GM13976 (cell line): ENCODE data around the gene RPS19BP1.

ENCODE experiments used
- DNase-seq: peaks from one replicate; pipeline ENCODE4 v3.0.0; 2012; ENCODE audit warnings: low spot score
- CTCF ChIP-seq: IDR thresholded peaks from 2 replicates; pipeline ENCODE4 v1.5.1; 2012; ENCODE audit warnings: borderline replicate concordance, mild to moderate bottlenecking; ENCODE audit not compliant: insufficient read depth; ENCODE audit errors: extremely low read depth, missing control alignments, control extremely low read depth
- in situ Hi-C: fragments of 300-500 bp; cut with MboI; formaldehyde crosslinking; loops from one replicate; pipeline ENCODE4 v1.12.0; 2022; ENCODE audit warnings: low sequenced_read_pairs, mixed read lengths, inconsistent platforms; ENCODE audit not compliant: unreplicated experiment

RPS19BP1 gene

GRCh38 chr22:39536711-39537110 is 4.2 kb upstream of the RPS19BP1 start:
- TF ChIP-seq CTCF: no peak
- no peak for DNase-seq
- in situ Hi-C loops: loop anchor here (5.0 to 25.0 kb wide), 5 partner anchors 68 to 826 kb away; partner anchors contain the start of genes SGSM3 and TNRC6B

DNA sequence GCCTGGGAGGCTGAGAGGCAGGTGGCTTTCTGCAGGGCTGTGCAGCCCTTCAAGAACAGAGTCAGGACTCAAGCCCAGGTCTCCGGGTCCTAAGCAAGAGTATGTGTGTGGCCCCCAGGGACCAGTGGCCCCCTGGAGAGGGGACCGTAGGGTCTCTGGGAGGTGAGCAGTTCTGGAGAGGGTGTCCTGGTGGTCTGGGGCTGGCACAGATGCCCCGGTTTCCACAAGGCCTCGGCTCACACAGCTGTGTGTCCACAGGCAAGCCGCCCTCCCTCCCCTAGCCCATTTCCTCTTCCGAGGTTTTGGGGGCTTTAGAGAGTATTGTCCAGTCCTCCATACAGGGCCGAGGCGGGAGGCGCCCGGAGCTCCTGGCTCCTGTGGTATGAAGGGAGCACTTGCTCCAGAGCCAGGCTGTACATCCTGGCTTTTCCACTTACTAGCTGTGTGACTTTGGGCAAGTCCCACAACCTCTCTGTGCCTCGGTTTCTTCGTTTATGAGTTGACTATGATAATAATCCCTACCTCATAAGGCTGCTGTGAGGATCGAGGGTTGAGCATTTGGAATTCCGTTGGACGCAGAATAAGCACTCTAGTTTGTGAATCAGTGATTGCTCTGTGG is 3.4 kb upstream of the RPS19BP1 start:
- in situ Hi-C loops: loop anchor here (5.0 to 25.0 kb wide), 5 partner anchors 69 to 826 kb away; partner anchors contain the start of genes SGSM3 and TNRC6B
- DNase-seq: no peak
- TF ChIP-seq CTCF: no peak

GRCh38 chr22:39535357-39535725 is 2.8 kb upstream of the RPS19BP1 start:
- DNase-seq: no peak
- TF ChIP-seq CTCF: no peak
- in situ Hi-C loops: loop anchor here (5.0 to 25.0 kb wide), 5 partner anchors 69 to 827 kb away; partner anchors contain the start of genes SGSM3 and TNRC6B

DNA sequence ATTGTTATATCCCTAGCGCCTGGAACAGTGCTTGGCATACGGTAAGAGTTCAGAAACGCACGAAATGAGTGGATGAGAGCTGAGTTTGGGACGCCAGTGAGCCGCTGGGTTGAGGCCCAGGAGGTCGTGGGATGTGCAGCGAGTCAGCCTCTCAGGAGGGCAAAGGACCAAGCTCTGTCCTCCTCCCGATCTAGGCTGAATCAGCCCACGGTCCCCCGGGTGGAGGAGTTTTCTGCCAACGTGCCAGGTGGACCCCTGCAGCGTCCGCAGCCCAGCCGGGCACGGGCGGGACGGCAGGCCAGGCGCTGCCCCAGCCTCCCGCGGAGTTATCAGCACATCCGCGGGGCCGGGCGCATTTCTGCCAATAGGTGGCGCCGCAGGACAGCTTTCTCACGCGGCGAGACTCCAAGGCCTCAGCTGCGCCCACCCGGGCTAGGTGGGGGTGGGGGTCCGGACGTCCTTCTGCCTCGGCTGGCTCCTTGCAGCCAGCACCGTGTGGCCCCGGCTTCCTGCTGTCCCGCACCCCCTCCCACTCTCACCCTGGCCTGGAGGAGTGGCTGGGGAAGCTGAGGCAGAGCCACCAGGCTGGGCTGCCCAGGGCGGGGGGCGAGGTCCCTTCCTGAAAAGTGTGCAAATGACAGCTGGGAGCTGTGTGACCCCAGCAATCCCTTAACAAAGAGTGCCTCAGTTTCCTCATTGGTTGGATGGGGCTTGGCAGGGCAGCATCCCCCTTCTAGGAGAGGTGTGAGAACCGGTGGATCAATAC is 2.2 kb upstream of the RPS19BP1 start:
- in situ Hi-C loops: loop anchor here (5.0 to 25.0 kb wide), 5 partner anchors 70 to 828 kb away; partner anchors contain the start of genes SGSM3 and TNRC6B
- DNase-seq: peak; percentile 87
- TF ChIP-seq CTCF: peak; percentile 86

DNA sequence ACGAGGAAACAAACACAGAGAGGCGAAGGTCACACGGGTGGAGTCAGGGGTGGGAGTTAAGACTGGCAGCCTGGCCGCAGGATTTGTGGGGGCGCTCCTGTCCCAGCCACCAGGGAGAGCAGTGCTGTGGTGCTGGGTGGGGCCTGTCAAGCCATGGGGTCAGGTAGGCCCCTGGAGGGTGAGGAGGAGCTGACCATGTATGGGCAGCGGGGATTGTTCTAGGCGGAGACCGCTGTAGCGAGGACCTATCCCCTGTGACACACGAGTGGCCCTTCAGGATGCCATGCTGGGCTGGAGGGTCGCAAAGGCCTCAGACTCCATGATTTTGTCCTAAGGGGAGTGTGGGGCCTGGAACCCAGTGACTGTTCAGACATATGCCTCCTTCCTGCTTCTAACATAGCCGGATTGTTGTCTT is 1.6 kb upstream of the RPS19BP1 start:
- DNase-seq: no peak
- TF ChIP-seq CTCF: no peak
- in situ Hi-C loops: loop anchor here (10.0 to 25.0 kb wide), 4 partner anchors 71 to 828 kb away; partner anchors contain the start of genes SGSM3 and TNRC6B

DNA sequence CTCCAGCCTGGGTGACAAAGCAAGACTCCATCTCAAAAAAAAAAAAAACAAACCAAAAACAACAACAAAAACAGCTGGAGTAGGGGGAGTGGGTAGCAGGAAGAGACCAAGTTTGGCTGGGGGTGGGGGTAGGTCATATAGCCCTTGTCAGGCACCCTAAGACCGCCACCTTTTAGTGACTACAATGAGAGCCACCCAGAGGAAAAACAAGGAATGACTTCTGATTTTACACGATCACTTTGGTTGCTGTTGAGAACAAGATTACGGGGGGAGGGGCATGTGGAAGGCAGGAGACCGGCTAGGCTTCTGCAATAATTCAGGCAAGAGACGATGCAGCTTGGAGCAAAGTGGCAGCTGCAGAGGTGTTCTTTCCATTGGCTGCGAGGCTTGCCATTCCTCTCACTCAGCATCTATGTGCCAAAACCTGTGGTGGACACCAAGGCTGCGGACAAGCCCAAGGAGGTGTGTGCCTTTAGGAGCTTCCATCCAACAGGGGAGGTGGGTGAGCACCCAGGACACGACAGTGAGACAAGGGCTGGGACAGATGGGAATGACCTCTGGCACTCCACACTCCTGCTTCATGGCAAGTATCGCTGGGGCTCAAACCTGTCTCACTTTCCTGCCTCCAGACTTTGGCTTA is 1.7 kb downstream of the RPS19BP1 start:
- TF ChIP-seq CTCF: no peak
- DNase-seq: no peak
- in situ Hi-C loops: loop anchor here (10.0 to 25.0 kb wide), 4 partner anchors 74 to 831 kb away; partner anchors contain the start of genes SGSM3 and TNRC6B
